PC-3 (cell line): Measurements from ENCODE around the gene TSPAN4. TPM values are rescaled to one million over a fixed set of nuclear protein-coding genes. Genes with fewer than 3 reads are reported as not detected.

Source experiments
- ATAC-seq: fragments of 200-7000 bp; cut with Tn5 transposase; 2 replicates; pipeline ENCODE4 v1.9.1; 2020; ENCODE audit warnings: mild to moderate bottlenecking, moderate library complexity
- BruUV-seq: library from RNA; stranded (reverse); fragments of 400-500 nt; replicated peaks from 2 replicates; lab custom pipeline; 2021; lab: Mats Ljungman, UMichigan
- CTCF ChIA-PET: fragments of 300-600 bp; sonication (Branson Sonifier 250); formaldehyde crosslinking; loops from one replicate; lab custom pipeline; 2022; ENCODE audit warnings: antibody characterized with exemption; lab: Charles Lee
- POLR2A ChIA-PET: fragments of 300-600 bp; sonication (Branson Sonifier 250); formaldehyde crosslinking; loops from one replicate; lab custom pipeline; 2022; ENCODE audit warnings: antibody characterized with exemption; ENCODE audit not compliant: unreplicated experiment; lab: Charles Lee
- DNase-seq: peaks from one replicate; pipeline ENCODE4 v3.0.0-alpha.2; 2015
- H2AFZ ChIP-seq: fragments of 300-600 bp; sonication (generic); 2 replicates; pipeline ENCODE4 v1.6.0; 2016; ENCODE audit warnings: antibody characterized with exemption, low read length
- H3F3A ChIP-seq: fragments of 300-600 bp; sonication (generic); one replicate; pipeline ENCODE4 v1.6.0; 2017; ENCODE audit warnings: antibody characterized with exemption, low read length, control low read depth, mild to moderate bottlenecking; ENCODE audit not compliant: unreplicated experiment
- H3K27ac ChIP-seq: fragments of 300-600 bp; sonication (generic); 2 replicates; pipeline ENCODE4 v1.5.1; 2016; ENCODE audit warnings: mild to moderate bottlenecking, low read length
- H3K27me3 ChIP-seq: fragments of 300-600 bp; sonication (generic); 2 replicates; pipeline ENCODE4 v1.6.1; 2016; ENCODE audit warnings: low read length, mixed read lengths
- H3K36me3 ChIP-seq: fragments of 300-600 bp; sonication (generic); 2 replicates; pipeline ENCODE4 v1.6.1; 2016; ENCODE audit warnings: low read depth, mixed run types, low read length, mixed read lengths
- H3K4me1 ChIP-seq: fragments of 300-600 bp; sonication (generic); 2 replicates; pipeline ENCODE4 v1.5.1; 2016; ENCODE audit warnings: low read length; ENCODE audit not compliant: insufficient read depth
- H3K4me2 ChIP-seq: fragments of 300-600 bp; sonication (generic); 2 replicates; pipeline ENCODE4 v1.6.0; 2016; ENCODE audit warnings: low read length
- H3K4me3 ChIP-seq: fragments of 300-600 bp; sonication (generic); 2 replicates; pipeline ENCODE4 v1.5.1; 2016; ENCODE audit warnings: mild to moderate bottlenecking, low read length, mixed read lengths
- H3K79me2 ChIP-seq: fragments of 300-600 bp; sonication (generic); 2 replicates; pipeline ENCODE4 v1.6.1; 2017; ENCODE audit warnings: low read length, mixed read lengths
- H3K9ac ChIP-seq: fragments of 300-600 bp; sonication (generic); 2 replicates; pipeline ENCODE4 v1.6.0; 2016; ENCODE audit warnings: mild to moderate bottlenecking, low read length
- H3K9me2 ChIP-seq: fragments of 300-600 bp; sonication (generic); replicated peaks from 2 replicates; pipeline ENCODE4 v1.6.1; 2016; ENCODE audit warnings: mixed run types, low read length, mixed read lengths
- H3K9me3 ChIP-seq: fragments of 300-600 bp; sonication (generic); 2 replicates; pipeline ENCODE4 v1.6.1; 2016; ENCODE audit warnings: low read length, mixed read lengths
- H4K20me1 ChIP-seq: fragments of 300-600 bp; sonication (generic); 2 replicates; pipeline ENCODE4 v1.6.1; 2016; ENCODE audit warnings: low read length, mixed read lengths
- CTCF ChIP-seq: fragments of 300-600 bp; sonication (generic); conservative IDR thresholded peaks from 2 replicates; pipeline ENCODE4 v1.5.1; 2017; ENCODE audit warnings: antibody characterized with exemption, low read depth, mild to moderate bottlenecking, low read length
- EZH2 ChIP-seq: fragments of 300-600 bp; sonication (generic); IDR thresholded peaks from one replicate; pipeline ENCODE4 v1.6.1; 2017; ENCODE audit warnings: antibody characterized with exemption, mild to moderate bottlenecking, low read length; ENCODE audit not compliant: unreplicated experiment
- EZH2phosphoT487 ChIP-seq: fragments of 300-600 bp; sonication (generic); IDR thresholded peaks from 2 replicates; pipeline ENCODE4 v1.6.1; 2018; ENCODE audit warnings: mild to moderate bottlenecking, antibody characterized with exemption, low read length, borderline replicate concordance
- intact Hi-C: fragments of 100-400 bp; cut with micrococcal nuclease; formaldehyde crosslinking; loops from 2 replicates; pipeline ENCODE4 v1.9.0; 2023
- total RNA-seq: library from RNA; depleted of rRNA; stranded (reverse); fragments of >200 nt; gene quantifications from 2 replicates; pipeline ENCODE4 v1.2.3, GENCODE V29; 2014

The TSPAN4 gene
- total RNA-seq, 1 experiment from 2014 or later = 121 TPM

- no TSS peak for BruUV-seq
- Histone ChIP-seq H3K4me3 (no peak overlapping the region), H3F3A (no peaks in the 10 kb centered on the region), H3K4me2 (no peak overlapping the region), H2AFZ (no peak overlapping the region), H3K27ac (no peak overlapping the region), H3K9ac (no peak overlapping the region), H3K9me3 (no peaks in the 10 kb centered on the region), H3K9me2 (no peaks in the 10 kb centered on the region), H3K36me3 (peaks cover 16% of the 10 kb centered on the region; the same call in 1 of the 2 replicates), H3K27me3 (no peaks in the 10 kb centered on the region), H4K20me1 (no peaks in the 10 kb centered on the region), H3K4me1 (no peaks in the 10 kb centered on the region), H3K79me2 (no peaks in the 10 kb centered on the region)
- ATAC-seq (peak; percentile 54; the same call in 1 of the 2 replicates), DNase-seq (peak; percentile 22)
- intact Hi-C loops = no loop called here
- TF ChIP-seq EZH2 = no peak
- TF ChIP-seq EZH2phosphoT487 = no peak
- TF ChIP-seq CTCF = peak; percentile 41
- POLR2A ChIA-PET = interaction anchor here (0.7 kb wide), 1 partner anchor 157 kb away, joined by 3 read pairs; no protein-coding TSS in a partner anchor
- CTCF ChIA-PET = interaction anchor here (0.6 kb wide), 1 partner anchor 19 kb away, joined by 6 read pairs; no protein-coding TSS in a partner anchor
Measured at GRCh38 chr11:898143-898511, 55.5 kb downstream of the TSPAN4 start.

- Histone ChIP-seq H3F3A (no peaks in the 10 kb centered on the region), H3K36me3 (peaks cover 16% of the 10 kb centered on the region; the same call in 1 of the 2 replicates), H3K27ac (no peak overlapping the region), H3K4me3 (no peak overlapping the region), H3K9ac (no peak overlapping the region), H3K4me2 (no peak overlapping the region), H3K27me3 (no peaks in the 10 kb centered on the region), H3K4me1 (no peaks in the 10 kb centered on the region), H2AFZ (no peak overlapping the region), H4K20me1 (no peaks in the 10 kb centered on the region), H3K79me2 (no peaks in the 10 kb centered on the region), H3K9me2 (no peaks in the 10 kb centered on the region), H3K9me3 (no peaks in the 10 kb centered on the region)
- intact Hi-C loops = no loop called here
- TF ChIP-seq EZH2 (no peak), EZH2phosphoT487 (no peak), CTCF (no peak)
- POLR2A ChIA-PET = no interaction called here
- DNase-seq (no peak), ATAC-seq (peak; percentile 68)
- BruUV-seq = no TSS peak
- CTCF ChIA-PET = interaction anchor here (0.6 kb wide), 1 partner anchor 19 kb away, joined by 6 read pairs; no protein-coding TSS in a partner anchor
Measured at GRCh38 chr11:898540-899190, 56.0 kb downstream of the TSPAN4 start.

- Histone ChIP-seq H3K4me3 (no peak overlapping the region), H3K79me2 (no peaks in the 10 kb centered on the region), H4K20me1 (no peaks in the 10 kb centered on the region), H3K4me1 (no peaks in the 10 kb centered on the region), H3K9me2 (no peaks in the 10 kb centered on the region), H3K27me3 (no peaks in the 10 kb centered on the region), H3K4me2 (no peak overlapping the region), H3K9ac (no peak overlapping the region), H3K9me3 (no peaks in the 10 kb centered on the region), H3K36me3 (peaks cover 24% of the 10 kb centered on the region), H2AFZ (no peak overlapping the region), H3K27ac (no peak overlapping the region), H3F3A (no peaks in the 10 kb centered on the region)
- CTCF ChIA-PET = no interaction called here
- intact Hi-C loops = no loop called here
- no TSS peak for BruUV-seq
- POLR2A ChIA-PET = no interaction called here
- DNase-seq (no peak), ATAC-seq (no peak)
- TF ChIP-seq CTCF (no peak), EZH2 (no peak), EZH2phosphoT487 (no peak)
Measured at GRCh38 chr11:899724-900123, 57.1 kb downstream of the TSPAN4 start.
